DMS79 treated with DMSO at 0.1 percent for 48 hours (cell line): ENCODE results near the gene CREB1.
"Not testable (repeated sequence)": the region's sequence is repeated elsewhere in the genome, so short reads cannot be mapped to it uniquely, and the experiment has no call there.

Experiments
- DNase-seq: peaks from one replicate; lab custom pipeline; 2025; lab: John Stamatoyannopoulos, UW

Gene CREB1

DNA sequence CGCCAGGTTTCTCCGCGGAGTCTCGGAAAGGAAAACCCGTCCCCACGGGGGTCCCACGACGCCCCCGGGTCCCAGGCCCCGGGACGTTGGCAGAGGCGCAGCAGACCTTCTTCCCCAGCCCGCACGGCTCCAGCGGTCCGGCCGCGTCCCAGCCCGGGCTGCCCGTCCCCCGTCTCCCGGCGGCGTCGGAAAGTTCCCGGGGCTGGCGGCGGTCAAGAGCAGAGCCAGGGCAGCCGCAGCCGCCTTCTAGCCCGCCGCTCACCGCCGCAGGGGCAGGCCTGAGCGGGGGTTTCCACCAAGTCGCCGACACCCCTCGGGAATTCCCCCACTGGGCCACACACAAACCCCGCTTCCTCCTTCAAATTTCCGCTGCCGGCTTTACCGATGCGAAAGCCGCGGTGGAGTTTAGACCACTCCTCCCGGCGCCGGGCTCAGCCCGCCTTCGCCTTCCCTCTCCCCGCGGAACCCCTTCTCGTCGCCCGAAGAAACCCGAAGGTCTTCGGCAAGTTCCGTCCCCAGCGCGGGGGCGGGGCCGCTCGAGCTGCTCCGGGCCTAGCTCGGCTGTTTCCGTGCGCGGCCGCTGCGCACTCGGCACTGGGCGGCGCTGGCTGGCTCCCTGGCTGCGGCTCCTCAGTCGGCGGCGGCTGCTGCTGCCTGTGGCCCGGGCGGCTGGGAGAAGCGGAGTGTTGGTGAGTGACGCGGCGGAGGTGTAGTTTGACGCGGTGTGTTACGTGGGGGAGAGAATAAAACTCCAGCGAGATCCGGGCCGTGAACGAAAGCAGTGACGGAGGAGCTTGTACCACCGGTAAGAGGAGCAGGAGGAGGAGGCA is at the start of gene CREB1:
Gene CREB1, plus strand, starts transcription at position 633 of the 830 bp plus-strand sequence. CDS start 25,674 bp downstream, outside the sequence.
- peak; percentile 96 for DNase-seq

DNA sequence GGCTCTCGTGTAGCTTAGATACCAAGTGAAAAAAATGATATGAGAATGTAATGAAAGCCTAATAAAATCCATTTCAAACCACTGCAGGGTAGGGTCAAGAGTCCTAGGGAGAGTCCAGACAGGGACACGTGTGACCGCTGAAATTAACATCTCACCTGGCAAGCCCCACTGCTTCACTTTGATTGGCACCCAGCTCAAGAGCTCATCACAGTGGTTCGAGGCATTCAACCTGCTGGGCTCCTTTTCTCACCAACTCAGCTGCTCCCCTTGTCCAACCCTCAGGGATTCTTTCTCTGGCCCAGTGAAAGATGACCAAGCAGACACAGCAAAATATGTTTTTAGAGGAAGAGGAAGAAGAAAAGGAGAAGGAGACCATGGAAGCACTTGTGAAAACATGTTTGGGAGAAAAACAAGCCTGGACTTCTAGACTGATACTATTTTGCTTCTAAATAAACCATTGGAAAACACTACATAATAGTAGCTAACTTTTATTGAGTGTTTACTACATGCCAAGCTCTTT is 49.2 kb upstream of the CREB1 start:
- DNase-seq, result no peak

DNA sequence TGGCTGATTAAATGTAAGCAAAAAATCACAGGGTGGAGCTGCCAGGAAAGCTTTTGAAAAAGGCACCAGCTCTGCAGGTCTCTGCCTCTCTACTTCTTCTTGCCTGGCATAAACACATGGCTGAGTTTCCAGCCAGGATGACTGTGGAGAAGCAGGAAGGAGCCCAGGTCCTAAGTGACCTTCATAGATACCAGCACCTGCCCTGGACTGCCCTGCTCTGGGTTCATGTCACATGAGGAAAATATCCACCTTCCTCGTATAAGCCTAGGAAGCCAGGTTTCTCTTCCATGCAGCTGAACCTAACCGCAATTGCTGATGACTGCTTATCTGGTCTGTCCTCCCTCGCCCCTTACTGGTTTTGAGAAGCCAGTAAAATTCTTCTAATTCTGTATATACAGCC is 47.8 kb upstream of the CREB1 start:
- no peak for DNase-seq

DNA sequence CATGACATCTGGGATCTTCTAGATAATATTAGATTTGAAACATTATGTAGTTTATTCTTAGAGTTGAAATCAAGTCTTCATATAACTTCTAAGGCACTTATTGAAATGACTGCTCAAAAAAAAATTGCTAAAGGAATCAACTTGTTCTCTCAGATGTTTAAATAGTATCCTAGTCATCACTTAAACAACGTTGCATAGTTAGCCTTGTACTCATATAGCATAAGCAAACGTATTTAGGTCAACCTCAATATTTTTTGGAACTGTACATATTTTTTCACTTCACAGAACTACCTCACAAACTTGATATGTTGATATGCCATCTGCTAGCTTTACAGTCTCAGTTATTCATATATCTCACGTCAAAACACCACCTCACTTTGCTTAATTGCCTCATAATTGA is 47.1 kb upstream of the CREB1 start:
- no peak for DNase-seq

DNA sequence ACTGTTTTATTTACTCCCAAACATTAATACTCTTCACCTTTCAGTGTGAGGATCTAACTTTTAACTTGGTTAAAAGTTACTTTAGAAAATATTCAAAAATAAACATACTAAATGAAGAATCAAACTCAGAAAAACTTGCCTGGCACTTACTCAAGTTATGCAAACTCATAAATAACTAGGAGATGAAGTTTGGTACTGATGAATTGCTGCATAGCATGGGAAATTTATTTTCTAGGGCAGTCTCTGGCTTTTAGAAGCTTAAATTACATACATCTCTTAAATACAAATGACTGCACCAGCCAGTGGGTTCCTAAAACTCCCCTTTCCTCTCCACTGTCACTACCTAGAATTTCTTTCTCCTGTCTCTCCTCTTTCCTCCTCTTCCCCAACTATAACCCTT is 46.7 kb upstream of the CREB1 start:
- no peak for DNase-seq

DNA sequence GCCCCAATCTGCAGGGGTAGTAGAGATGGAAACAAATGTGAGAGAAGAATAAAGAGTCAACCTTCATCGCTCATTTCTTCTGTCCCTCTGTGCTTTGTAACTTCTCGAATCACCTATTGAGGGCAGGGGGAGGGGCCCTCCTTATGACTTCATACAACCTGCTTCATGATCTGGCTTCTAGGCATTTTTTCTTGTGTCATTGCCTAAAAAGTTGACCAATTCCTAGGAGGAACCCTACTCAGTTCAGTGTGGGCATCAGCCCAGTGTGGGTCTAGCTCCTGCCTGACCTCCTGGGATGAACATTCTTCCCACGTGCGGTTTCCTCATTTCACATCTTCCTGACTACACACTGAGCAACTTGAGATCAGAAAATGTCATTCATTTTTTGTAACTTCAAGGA is 46.3 kb upstream of the CREB1 start:
- no peak for DNase-seq

DNA sequence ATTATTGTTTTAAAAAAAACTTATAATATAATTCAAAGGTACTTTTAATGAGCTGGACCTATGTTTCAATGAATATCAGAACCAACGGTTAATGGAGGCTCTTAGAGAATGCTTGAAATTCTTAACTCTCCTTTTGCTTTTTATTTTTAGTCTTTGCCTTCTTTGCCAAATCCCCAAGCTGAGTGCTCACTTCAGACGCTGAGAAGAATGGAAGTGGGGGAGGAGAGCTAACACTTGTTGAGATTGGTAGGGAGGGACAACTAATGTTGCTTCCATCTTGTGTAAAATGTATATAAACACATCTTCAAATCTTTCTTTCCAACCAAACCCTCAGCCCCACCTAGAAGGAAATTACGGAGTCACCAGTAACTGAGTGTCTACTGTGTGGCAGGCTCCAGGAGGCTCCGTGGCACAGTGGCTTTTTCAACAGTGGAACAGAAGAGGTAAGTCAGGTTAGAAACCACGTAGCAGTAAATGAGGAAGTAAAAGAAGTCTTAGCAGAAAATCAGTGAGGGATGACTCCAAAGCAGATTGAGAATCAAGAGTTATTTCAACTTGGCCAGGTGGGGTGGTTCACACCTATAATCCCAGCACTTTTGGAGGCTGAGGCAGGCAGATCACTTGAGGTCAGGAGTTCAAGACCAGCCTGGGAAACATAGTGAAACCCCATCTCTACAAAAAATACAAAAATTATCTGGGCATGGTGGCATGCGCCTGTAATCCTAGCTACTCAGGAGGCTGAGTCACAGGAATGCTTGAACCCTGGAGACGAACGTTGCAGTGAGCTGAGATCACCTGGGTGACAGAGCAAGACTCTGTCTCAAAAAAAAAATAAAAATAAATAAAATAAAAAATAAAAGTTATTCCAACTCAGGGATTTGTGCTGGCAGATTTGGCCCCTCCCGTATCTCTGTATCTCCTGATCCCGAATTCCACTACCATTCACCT is 45.0 kb upstream of the CREB1 start:
- peak; percentile 27 for DNase-seq

DNA sequence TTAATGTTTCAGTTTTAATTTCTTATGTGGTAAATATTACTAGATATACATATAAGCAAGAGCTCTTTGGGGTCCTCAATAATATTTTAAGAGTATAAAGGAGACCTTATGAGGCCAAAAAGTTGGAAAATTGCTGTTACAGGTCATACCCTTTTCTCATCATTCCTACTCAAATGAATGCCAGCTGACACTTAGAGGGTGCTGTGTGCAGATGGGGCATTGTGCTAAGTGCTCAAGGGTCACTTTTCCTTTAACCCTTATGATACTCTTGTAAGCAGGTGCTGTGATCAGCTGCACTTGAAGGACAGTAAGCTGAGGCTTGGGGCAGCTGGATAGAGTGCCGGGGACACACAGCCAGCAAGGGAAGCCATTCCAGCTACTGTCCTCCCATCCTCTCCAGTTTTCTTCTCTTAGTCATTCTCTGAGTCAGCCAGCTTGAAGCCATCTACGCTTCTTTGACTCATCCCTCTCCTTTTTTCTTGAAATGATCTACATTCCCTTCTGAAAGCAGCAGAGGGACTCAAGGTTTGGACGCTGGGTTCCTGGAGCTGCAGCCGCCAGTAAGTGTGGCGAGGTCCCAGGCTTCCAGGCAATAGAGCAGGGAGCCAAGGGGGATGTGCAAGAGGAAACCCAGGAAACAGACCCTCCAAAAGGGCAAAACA is 42.0 kb upstream of the CREB1 start:
- DNase-seq, result no peak

DNA sequence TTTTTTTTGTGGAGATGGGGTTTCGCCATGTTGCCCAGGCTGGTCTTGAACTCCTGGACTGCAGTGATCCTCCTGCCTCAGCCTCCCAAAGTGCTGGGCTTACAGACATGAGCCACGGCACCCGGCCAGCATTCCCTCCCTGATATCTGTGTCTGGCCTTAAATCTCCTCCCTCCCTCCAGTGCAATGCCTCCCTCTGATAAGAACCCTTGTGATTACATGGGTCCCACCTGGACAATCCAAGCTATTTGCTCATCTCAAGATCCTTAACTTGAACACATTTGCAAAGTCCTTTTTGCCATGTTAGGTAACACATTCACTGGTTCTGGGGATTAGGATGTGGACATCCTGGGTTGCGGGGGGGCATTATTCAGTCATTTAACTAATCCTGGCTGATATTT is 40.5 kb upstream of the CREB1 start:
- DNase-seq, result no peak

DNA sequence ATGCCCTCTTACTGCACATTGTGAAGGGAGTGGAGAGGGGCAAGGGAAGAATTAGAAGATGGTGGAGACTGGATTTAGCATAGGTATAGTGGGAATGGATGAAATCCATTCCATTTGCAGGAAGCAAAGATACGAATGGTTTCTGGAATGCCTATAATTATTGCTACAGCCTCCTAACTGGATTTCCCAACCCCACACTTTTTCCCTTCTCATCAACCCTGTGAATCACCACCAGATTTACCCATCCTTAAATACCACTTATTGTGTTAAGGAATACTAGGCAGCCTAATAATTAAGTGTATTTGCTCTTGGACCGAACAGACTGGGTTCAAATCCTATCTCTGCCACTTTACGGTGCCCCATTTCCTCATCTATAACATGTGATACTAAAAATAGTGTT is 39.3 kb upstream of the CREB1 start:
- DNase-seq, result no peak

DNA sequence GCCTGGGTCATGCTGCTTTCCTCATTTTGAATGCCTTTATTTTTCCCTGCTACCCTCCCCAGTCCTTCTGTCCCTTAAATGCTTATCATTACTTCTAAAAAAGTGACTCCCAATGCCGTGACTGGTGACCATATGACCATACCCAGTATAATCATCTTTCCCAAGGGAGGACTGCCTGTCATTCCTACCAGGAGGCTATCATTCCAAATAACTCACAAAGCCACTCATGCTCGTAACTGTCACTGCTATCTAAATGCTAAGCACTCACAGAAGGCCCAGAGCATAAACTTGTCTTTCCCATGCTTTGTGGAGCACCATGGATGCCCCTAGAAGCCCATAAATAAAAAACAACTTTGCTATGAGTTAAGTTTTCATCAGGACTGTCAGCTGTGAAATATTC is 38.7 kb upstream of the CREB1 start:
- DNase-seq, result no peak

DNA sequence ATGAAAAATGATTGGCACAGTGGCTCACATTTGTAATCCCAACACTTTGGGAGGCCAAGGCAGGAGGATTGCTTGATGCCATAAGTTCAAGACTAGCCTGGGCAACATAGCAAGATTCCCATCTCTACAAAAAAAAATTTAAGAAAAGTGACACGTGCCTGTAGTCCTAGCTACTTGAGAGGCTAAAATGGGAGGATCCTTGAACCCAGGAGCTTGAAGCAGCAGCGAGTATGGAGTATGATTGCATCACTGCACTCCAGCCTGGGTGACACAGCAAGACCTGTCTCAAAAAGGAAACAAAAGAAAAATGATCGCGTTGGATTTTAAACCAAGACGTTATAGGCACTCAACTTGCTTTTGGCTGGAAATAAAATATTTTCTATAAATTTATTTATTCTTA is 37.8 kb upstream of the CREB1 start:
- DNase-seq, result no peak

DNA sequence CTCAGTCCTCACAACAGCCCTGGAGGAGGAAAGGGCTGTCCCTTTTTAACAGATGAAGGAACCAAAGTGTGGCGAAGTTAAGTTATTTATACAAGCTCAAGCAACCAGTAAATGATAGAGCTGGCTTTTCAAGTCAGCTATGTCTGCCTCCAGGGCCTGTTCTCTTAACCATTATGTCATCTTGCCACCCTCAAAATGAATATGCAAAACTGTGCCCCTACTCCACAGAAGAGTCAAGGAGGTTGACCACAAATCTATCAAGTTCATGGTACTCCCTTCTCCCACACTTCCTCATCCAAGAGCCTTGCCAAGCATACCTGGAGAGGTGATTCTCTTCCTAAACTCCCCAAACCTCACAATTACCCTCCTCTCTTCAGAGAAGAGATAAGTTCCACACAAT is 37.3 kb upstream of the CREB1 start:
- no peak for DNase-seq

DNA sequence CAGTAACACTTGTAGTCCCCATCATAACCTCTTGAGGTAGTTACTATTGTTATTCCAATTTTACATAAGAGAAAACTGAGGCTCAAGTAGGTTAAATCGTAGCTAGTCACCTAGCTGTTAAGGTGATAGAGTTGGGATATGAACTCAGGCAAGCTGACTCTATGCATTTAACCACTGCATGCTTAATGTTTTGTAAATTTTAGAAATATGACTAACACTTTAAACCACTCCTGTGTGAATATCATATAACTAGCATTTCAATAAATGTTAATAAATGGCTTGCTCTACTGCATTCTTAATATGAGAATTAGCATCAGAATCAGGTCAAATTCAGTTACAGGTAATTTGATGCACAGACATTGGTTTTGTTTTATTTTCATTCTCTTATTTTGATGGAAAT is 35.6 kb upstream of the CREB1 start:
- DNase-seq, result no peak

DNA sequence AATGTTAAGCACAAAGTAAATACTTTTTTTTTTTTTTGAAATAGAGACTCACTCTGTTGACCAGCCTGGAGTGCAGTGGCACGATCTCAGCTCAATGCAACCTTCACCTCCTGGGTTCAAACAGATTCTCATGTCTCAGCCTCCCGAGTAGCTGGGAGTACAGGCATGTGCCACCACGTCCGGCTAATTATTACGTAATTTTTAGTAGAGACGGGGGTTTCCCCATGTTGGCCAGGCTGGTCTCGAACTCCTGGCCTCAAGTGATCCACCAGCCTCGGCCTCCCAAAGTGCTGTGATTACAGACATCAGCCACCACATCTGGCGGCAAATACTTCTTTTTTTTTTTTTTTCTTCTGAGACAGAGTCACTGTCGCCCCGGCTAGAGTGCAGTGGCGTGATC is 32.8 kb upstream of the CREB1 start:
- DNase-seq, result not testable (repeated sequence)

DNA sequence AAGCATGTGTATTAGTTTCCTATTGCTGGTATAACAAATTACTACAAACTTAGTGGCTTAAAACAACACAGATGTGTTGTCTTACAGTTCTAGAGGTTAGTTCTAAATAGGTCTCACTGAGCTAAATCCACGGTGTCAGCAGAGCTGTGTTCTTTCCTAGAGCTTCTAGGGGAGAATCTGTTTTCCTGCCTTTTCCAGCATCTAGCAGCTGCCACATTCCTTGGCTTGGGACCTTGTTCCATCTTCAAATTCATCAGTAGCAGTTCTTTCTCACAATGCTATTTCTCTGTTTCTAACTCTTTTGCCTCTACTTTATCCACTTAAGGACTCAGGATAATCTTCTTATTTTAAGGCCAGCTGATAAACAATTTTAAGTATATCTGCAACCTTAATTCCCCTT is 32.2 kb upstream of the CREB1 start:
- DNase-seq, result no peak

DNA sequence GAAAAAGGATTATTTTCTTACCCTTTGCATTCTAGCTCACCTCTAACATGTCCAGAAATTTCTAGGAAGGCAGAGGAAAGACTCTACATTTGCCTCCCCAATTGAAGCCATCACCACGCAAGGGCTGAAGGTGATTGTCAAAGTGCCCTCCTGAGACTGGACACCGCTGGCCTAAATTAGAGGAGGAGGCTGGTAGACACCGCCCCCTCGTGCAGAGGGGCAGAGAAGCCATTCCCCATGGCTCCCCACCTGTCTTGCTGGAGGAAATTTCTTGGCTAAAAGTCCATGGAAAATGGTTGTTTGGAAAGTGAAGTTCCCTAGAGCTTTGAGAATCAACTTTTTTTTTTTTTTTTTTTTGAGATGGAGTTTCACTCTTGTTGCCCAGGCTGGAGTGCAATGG is 31.3 kb upstream of the CREB1 start:
- DNase-seq, result no peak

DNA sequence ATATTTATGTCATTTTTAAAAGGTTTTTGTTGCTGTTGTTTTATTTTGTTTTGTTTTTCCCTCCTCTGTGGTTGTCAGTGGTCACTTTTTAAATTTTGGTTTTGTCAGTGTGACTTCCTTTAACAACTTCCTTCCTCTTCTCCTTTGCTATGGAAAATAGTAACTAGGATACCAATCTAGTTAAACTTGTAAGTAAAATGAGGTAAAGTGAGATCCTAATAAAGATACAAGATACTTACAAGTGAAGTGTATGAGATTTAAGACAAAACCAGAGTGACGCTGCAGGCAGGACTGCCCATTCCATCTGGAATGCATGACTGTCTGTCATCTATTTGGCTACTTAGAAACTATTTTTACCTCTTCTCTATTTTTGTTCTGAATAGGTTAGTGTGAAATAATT is 30.6 kb upstream of the CREB1 start:
- no peak for DNase-seq

DNA sequence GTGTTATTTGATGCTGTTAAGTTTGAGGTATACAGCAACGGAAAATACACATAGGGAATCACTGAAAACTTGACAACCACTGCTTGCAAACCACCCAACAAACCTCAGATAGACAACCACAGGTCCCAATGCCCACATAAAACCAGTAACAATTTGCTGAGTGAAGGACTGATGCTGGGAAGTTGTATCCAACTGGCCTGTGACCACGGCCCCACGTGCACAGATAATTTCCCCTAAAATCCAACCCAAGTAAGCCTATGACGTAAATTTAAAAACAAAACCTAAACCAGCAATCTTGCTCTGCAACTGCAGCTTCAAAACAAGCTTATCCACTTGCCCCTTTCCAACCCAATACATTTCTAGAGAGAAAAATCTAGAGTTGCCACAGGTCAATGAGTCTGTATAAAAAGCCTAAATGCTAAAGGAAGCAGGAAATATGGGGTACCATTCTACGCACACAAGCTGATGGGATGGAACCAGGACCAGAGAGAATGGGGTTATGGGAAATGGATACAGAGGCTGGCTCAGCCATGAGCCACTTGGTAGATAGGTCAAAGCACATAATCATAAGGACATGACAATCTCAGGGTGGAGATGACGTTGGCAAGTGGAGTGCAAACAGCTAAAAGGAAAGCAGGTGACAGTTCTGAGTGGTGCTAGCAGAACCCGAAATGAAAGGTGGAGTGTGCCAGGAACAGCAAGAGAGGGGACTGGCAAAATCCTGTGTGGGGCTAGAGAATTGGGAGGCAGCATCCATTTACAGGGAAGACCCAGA is 27.8 kb upstream of the CREB1 start:
- no peak for DNase-seq

DNA sequence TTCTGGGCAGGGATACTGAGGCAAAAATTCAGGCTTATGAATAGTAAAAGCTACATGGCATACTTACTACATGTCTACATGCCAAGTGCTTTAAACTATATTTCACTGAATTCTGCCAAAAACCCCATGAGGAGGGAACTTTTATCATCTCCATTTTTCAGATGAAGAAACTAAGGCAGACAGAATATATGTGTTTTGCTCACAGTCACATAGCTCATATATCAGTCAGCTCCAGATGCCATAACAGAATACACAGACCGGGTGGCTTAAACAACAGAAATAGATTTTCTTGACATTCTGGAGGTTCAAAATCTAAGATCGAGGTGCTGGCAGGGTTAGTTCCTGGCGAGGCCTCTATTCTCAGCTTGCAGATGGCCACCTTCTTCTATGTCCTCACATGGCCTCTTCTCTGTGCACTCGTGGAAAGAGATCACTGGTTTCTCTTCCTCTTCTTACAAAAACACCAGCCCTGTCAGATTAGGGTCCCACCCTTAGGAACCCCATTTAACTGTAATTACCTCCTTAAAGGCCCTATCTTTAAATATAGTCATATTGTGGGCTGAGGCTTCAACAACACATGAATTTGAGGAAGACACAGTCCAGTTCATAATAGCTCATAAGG is 27.1 kb upstream of the CREB1 start:
- no peak for DNase-seq

DNA sequence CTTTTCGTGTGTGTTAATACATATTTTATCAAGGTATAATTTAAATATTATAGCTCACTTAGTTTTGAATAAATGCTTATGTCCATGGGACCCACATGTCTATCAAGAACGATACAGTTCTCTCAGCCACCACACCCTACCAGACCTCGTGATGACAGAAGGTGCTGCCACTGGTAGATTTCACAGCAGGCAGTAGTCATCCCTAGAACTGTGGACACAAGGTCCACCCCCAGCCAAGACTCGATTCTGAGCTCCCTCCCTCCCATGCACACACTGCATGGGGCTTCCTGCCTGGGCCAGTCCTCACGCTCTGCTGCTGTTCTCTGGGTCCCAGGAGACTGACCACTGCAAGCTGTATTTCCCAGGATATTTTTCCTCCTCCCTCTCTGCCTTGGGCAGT is 26.5 kb upstream of the CREB1 start:
- no peak for DNase-seq
